GM18526 (cell line): ENCODE measurements around the gene SYCE1.

ENCODE experiments used
- POLR2A ChIP-seq: IDR thresholded peaks from 3 replicates; pipeline ENCODE4 v1.6.1; 2011; ENCODE audit not compliant: insufficient read length; ENCODE audit errors: extremely low read depth

The SYCE1 gene

GRCh38 chr10:133516057-133516456 is 49.3 kb downstream of the SYCE1 start:
- TF ChIP-seq POLR2A: no peak

DNA sequence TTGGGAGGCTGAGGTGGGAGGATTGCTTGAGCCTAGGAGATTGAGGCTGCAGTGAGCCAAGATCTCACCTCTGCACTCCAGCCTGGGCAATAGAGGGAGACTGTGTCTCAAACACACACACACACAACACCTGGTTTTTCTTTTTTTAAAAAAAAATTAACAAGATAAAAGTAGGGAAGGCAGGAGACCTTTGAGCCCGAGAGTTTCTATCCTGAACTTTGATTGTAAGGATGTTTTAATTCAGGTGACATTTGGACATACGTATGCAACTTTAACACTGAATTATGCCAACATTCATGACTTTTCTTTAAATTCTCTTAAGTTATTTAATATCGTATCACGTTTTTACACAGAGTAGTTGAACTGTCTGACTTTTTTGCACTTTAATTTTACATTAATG is 49.9 kb downstream of the SYCE1 start:
- TF ChIP-seq POLR2A: no peak

- TF ChIP-seq POLR2A: no peak
Observed at GRCh38 chr10:133511907-133512528, 53.4 kb downstream of the SYCE1 start.

DNA sequence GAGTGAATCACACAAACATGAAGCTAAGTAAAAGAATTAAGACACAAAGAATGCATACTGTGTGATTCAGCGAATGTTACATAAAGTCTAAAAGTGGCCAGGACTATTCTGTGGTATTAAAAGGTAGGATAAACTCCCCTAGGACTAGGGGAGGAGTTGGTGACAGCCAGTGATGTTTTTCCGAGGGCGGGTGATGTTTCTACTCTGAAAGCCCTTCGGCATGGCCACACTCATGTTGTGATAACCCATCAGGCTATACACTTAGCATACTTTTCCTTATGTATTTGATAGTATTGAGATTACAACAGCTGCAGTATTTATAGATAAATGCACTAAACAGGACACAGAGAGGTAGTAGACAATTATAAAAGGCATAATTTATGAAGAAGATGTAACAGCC is 54.0 kb downstream of the SYCE1 start:
- TF ChIP-seq POLR2A: no peak

- TF ChIP-seq POLR2A: no peak
Observed at GRCh38 chr10:133509700-133510099, 55.7 kb downstream of the SYCE1 start.
